Stimulated activated CD4-positive, alpha-beta T cell treated with anti-CD3 and anti-CD28 coated beads, TNF-alpha, amount 100 ng/mL, for 1 hour (primary cell): Measurements from ENCODE around the gene SERPINB11.
"Not testable (repeated sequence)": the region's sequence is repeated elsewhere in the genome, so short reads cannot be mapped to it uniquely, and the experiment has no call there.

Source experiments
- DNase-seq, 3 donors: peaks; one replicate each; pipeline ENCODE4 v3.0.0-alpha.2; 2020; ENCODE audit warnings: low read depth in 3 of 3, low spot score in 1 of 3

The SERPINB11 gene

GRCh38 chr18:63725682-63726480 lies 23.1 kb downstream of the SERPINB11 start:
- no peak for DNase-seq

GRCh38 chr18:63730773-63731172 lies 28.0 kb downstream of the SERPINB11 start:
- DNase-seq, result no peak

GRCh38 chr18:63731215-63731614 lies 28.5 kb downstream of the SERPINB11 start:
- no peak for DNase-seq

- no peak for DNase-seq
These were observed 34.1 kb downstream of the SERPINB11 start for GRCh38 chr18:63736876-63737275.

- DNase-seq, result no peak
These were observed 39.0 kb downstream of the SERPINB11 start for GRCh38 chr18:63741769-63742168.

GRCh38 chr18:63747006-63747405 lies 44.2 kb downstream of the SERPINB11 start:
- no peak for DNase-seq

GRCh38 chr18:63749489-63749888 lies 46.7 kb downstream of the SERPINB11 start:
- DNase-seq, result no peak

- no peak for DNase-seq
These were observed 49.9 kb downstream of the SERPINB11 start for GRCh38 chr18:63752636-63753035.

- no peak for DNase-seq
These were observed 50.9 kb downstream of the SERPINB11 start for GRCh38 chr18:63753676-63754075.

GRCh38 chr18:63757541-63757940 lies 54.8 kb downstream of the SERPINB11 start:
- no peak for DNase-seq

GRCh38 chr18:63758615-63759240 lies 56.0 kb downstream of the SERPINB11 start:
- DNase-seq, result no peak

- DNase-seq, result not testable (repeated sequence)
These were observed 57.0 kb downstream of the SERPINB11 start for GRCh38 chr18:63759786-63760185.

- DNase-seq, result no peak
These were observed 59.8 kb downstream of the SERPINB11 start for GRCh38 chr18:63762518-63762917.

- no peak for DNase-seq
These were observed 61.3 kb downstream of the SERPINB11 start for GRCh38 chr18:63763831-63764600.

GRCh38 chr18:63765837-63766236 lies 63.1 kb downstream of the SERPINB11 start:
- no peak for DNase-seq
